Colonic mucosa (tissue), 4 donors: ENCODE results near the gene TNS3. TPM values are rescaled to one million over a fixed set of nuclear protein-coding genes. Genes with fewer than 3 reads are reported as not detected.

Experiments
- DNase-seq: peaks from one replicate; pipeline ENCODE4 v3.0.0-alpha.2; 2020
- H3K27ac ChIP-seq: fragments of 200-600 bp; one replicate; pipeline ENCODE4 v1.8.0; 2021
- H3K27me3 ChIP-seq: fragments of 200-600 bp; one replicate; pipeline ENCODE4 v1.8.0; 2021
- H3K36me3 ChIP-seq: fragments of 200-600 bp; one replicate; pipeline ENCODE4 v1.8.0; 2021
- H3K4me1 ChIP-seq: fragments of 200-600 bp; one replicate; pipeline ENCODE4 v1.8.0; 2021; ENCODE audit warnings: mild to moderate bottlenecking
- H3K4me3 ChIP-seq: fragments of 200-600 bp; one replicate; pipeline ENCODE4 v1.8.0; 2021
- H3K9ac ChIP-seq, 2 donors: one replicate each; pipeline ENCODE4 v1.7.0; 2013; ENCODE audit warnings: control low read depth in 2 of 2, low read depth in 2 of 2, low read length in 2 of 2
- H3K9me3 ChIP-seq: fragments of 200-600 bp; one replicate; pipeline ENCODE4 v1.8.0; 2021
- CTCF ChIP-seq: fragments of 200-600 bp; IDR thresholded peaks from one replicate; pipeline ENCODE4 v1.8.0; 2022; ENCODE audit warnings: antibody characterized with exemption, mild to moderate bottlenecking
- intact Hi-C: fragments of 100-400 bp; cut with DNase I; formaldehyde crosslinking; loops from one replicate; pipeline ENCODE4 v1.14.1; 2022
- total RNA-seq, 2 donors: library from RNA; stranded (reverse); fragmentation: NEBNext Ultra II Directional in 1 of 2; extraction: Animal tissue kit (Norgen Biotek cat#: 25700) in 1 of 2; gene quantifications; one replicate each; pipeline ENCODE4 v1.2.1, GENCODE V29; 2021
- donor health status: healthy.
- donor health status: DM: no; HTN: no; CAD: no.
- donor health status: DM: no; HTN: no; CAD: no.

The TNS3 gene
- total RNA-seq, 2 donors from 2014 or later: 41.1 to 58.2 TPM

GRCh38 chr7:47300472-47301104 lies 281.3 kb downstream of the TNS3 start:
- DNase-seq: peak; percentile 12
- Histone ChIP-seq H3K4me1 (no peaks in the 10 kb centered on the region), H3K27me3 (no peaks in the 10 kb centered on the region), H3K9ac (no peak overlapping the region), H3K36me3 (no peaks in the 10 kb centered on the region), H3K4me3 (no peak overlapping the region), H3K9me3 (no peaks in the 10 kb centered on the region), H3K27ac (no peak overlapping the region)
- no peak for TF ChIP-seq CTCF
- intact Hi-C loops: no loop called here

GRCh38 chr7:47299496-47299895 lies 282.4 kb downstream of the TNS3 start:
- DNase-seq: peak; percentile 11
- no peaks in the 10 kb centered on the region for H3K27me3 ChIP-seq
- no peaks in the 10 kb centered on the region for H3K4me1 ChIP-seq
- intact Hi-C loops: no loop called here
- TF ChIP-seq CTCF: no peak
- H3K9me3 ChIP-seq: no peaks in the 10 kb centered on the region
- no peak overlapping the region for H3K27ac ChIP-seq
- no peak overlapping the region for H3K4me3 ChIP-seq
- no peaks in the 10 kb centered on the region for H3K36me3 ChIP-seq
- no peak overlapping the region for H3K9ac ChIP-seq

DNA sequence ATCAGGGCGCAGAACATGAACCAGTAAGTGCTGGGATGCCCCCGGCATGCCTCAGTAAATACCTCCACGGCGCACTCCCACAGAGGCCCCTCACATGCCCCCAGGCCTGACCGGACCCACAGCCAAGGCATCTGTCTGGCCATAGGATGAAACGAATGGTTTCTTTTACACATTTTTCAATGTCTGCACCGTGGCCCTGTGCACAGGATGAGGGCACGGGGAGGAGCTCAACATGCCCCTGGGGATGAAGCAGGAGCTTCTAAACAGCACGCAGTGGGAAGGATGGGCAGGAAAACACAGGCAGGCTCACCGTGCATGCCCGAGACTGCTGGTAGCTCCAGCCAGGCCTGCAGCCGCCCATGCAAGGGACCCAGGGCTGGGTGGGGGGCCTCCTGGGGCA lies 283.3 kb downstream of the TNS3 start:
- Histone ChIP-seq H3K27me3 (no peaks in the 10 kb centered on the region), H3K36me3 (no peaks in the 10 kb centered on the region)
- intact Hi-C loops: no loop called here

GRCh38 chr7:47297120-47297519 lies 284.8 kb downstream of the TNS3 start:
- Histone ChIP-seq H3K36me3 (no peaks in the 10 kb centered on the region), H3K4me3 (no peak overlapping the region), H3K4me1 (no peaks in the 10 kb centered on the region), H3K9ac (no peak overlapping the region), H3K27me3 (no peaks in the 10 kb centered on the region), H3K27ac (no peak overlapping the region), H3K9me3 (no peaks in the 10 kb centered on the region)
- intact Hi-C loops: no loop called here
- DNase-seq: peak; percentile 6
- TF ChIP-seq CTCF: no peak

More for the DNA sequence above, 283.3 kb downstream of the TNS3 start:
- peak; percentile 9 for DNase-seq
- no peak overlapping the region for H3K9ac ChIP-seq
- no peak overlapping the region for H3K4me3 ChIP-seq
- H3K4me1 ChIP-seq: no peaks in the 10 kb centered on the region
- no peak for TF ChIP-seq CTCF
- no peaks in the 10 kb centered on the region for H3K9me3 ChIP-seq
- H3K27ac ChIP-seq: no peak overlapping the region

DNA sequence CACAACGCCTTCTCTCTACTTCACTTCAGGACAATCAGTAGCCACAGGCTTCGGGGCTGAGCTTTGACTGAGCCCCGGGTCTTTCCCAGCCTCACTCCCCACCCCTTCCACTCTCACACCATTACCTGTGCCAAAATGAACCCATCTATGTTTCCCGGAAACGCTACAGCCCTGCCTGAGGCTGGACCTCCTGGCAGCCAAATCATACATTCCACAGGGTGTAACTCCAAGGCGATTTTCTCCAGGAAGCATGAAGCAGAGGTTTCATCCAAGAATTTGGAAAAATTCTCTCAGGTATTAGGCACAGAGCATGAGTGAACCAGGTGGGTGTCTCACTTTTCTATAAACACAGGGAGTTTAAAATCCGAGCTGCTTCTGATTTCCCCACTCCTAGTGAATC lies 286.3 kb downstream of the TNS3 start:
- no peak overlapping the region for H3K9ac ChIP-seq
- no peaks in the 10 kb centered on the region for H3K27me3 ChIP-seq
- intact Hi-C loops: no loop called here
- no peak for TF ChIP-seq CTCF
- H3K36me3 ChIP-seq: no peaks in the 10 kb centered on the region
- H3K4me3 ChIP-seq: no peak overlapping the region
- no peaks in the 10 kb centered on the region for H3K4me1 ChIP-seq
- H3K27ac ChIP-seq: no peak overlapping the region
- DNase-seq: peak; percentile 3
- H3K9me3 ChIP-seq: no peaks in the 10 kb centered on the region
